GM12891 (cell line): Measurements from ENCODE around the gene ZNF222.

ENCODE experiments used
- PAX5 ChIP-seq: IDR thresholded peaks from 2 replicates; pipeline ENCODE4 v1.6.1; 2011; ENCODE audit warnings: low read length, moderate library complexity, mild to moderate bottlenecking; ENCODE audit not compliant: insufficient read depth, severe bottlenecking
- POLR2A ChIP-seq: IDR thresholded peaks from 2 replicates; pipeline ENCODE4 v1.6.1; 2011; ENCODE audit warnings: low read depth, low read length, control low read depth
- POLR2AphosphoS5 ChIP-seq: IDR thresholded peaks from 2 replicates; pipeline ENCODE4 v1.6.1; 2011; ENCODE audit warnings: low read depth, low read length, control low read depth
- POU2F2 ChIP-seq: IDR thresholded peaks from 2 replicates; pipeline ENCODE4 v1.6.1; 2011; ENCODE audit warnings: low read depth, mild to moderate bottlenecking, control low read depth, low read length, moderate library complexity
- SPI1 ChIP-seq: IDR thresholded peaks from 2 replicates; pipeline ENCODE4 v1.6.1; 2011; ENCODE audit warnings: low read depth, low read length, control low read depth
- TAF1 ChIP-seq: IDR thresholded peaks from 2 replicates; pipeline ENCODE4 v1.6.1; 2011; ENCODE audit warnings: low read depth, low read length, control low read depth

- TF ChIP-seq POLR2A (no peak), SPI1 (no peak), POLR2AphosphoS5 (no peak), TAF1 (no peak), PAX5 (no peak), POU2F2 (no peak)
Observed at GRCh38 chr19:44005973-44006372, 19.2 kb upstream of the ZNF222 start.
